Amniotic stem cell (primary cell): ENCODE measurements around the gene ARFGEF2.
"Not testable (repeated sequence)": the region's sequence is repeated elsewhere in the genome, so short reads cannot be mapped to it uniquely, and the experiment has no call there.

Experiments used
- DNase-seq: peaks from one replicate; lab custom pipeline; 2025; lab: John Stamatoyannopoulos, UW

ARFGEF2 gene

DNA sequence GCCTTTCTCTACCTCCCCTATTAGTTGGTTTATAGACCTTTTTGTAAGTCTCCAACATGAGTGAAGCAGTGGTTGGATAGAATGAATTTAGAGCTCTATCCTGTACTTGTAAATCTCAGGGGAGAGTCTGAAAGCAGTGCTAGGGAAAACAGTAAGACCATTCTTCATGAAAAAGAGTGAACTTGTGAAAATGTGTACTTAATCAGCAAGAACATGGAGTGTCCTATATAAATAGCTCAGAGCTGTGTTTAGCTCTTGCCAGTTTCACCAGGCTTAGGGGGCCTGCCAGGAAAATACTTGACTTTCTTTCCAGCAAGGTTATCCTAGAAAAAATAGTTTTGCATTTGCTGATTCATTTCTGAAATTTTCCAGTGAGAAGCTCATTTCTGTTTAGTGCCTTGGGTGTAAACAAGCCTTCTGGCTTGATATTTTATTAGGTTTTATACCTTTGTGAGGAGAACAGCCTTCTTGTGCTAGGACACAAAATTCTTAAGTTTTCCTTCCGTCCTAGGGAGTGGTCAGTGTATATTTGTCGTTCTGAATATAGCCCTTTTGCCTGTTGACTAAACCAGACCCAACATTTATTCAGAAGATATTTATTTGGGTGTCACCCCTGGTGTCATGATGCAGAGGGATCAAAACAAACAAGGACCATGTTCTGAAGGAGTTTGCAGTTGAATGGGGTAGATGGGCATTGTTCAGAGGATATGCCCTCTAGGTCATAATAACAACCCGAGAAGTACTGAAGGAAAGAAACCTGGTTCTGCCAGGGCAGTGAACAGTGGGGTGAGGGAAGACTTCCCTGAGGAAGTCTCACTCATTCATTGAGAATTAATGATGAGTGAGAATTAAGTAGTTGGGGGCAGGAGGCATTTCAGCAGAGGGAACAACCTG, 7.6 kb downstream of the ARFGEF2 start:
- no peak for DNase-seq

- no peak for DNase-seq
Observed at GRCh38 chr20:48930035-48930434, 8.5 kb downstream of the ARFGEF2 start.

GRCh38 chr20:48930878-48931277, 9.4 kb downstream of the ARFGEF2 start:
- no peak for DNase-seq

DNA sequence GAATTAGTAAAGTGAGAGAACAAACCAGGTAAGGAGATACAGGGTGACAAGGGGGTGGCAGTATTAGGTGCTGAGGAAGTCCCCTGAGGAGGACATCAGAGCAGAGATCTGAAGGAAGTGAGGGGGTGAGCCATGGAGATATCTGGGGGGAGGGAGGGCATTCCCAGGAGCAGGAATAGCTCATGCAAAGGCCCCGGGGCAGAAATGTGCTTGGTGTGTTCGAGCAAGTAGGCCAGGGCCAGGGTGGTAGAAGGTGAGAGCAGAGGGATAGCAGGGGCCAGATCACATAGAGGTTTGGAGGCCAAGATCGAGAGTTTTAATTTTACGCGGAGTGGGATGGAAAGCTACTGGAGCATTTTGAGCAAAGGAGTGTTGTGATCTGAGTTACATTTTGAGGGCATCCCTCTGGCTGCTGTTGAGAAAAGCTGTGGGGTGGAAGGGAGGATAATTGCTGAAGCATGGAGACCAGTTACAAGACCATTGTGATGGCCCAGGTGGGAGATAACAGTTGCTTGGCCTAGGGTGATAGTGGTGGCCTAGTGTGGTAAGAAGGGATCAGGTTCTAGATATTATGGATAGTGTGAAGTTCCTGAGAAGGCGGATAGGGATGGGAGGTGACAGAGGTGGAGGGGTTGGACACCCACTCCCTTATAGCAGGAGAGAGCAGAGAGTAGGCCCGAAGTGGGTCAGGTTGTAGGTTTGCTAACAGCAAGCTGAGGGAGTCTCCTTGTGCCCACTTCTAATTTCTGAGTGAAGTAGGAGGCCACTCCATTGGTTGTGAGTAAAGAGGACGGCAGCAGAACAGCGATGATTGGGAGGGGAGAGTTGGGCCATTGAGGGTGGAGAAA, 10.2 kb downstream of the ARFGEF2 start:
- DNase-seq, result no peak

DNA sequence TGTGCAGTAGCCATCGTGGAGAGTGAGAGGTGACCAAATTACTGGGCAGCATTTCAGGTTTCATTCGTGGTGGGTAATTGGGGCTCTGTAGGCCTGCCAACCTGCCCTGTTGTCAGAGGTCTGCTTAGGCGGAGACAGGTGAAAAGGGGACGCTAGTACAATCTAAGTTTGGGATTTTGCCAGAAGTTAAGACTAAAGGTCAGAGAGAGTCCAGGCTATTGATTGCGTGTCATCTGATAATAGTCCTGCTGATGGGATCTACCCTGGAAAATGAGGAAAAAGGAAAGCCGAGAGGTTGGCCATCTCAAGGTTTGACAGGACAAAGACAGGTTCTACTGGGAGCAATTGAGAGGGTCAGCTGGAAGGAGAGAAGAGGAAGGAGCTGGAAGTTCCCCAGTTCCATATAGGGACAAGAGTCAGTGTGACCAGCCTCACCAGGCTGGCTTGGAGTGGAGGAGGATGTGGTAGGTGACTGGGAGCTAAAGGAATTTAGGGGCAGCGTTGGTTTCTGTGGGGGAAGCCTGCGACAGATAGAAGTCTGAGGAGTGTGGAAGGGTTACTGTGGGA, 10.9 kb downstream of the ARFGEF2 start:
- DNase-seq, result no peak

DNA sequence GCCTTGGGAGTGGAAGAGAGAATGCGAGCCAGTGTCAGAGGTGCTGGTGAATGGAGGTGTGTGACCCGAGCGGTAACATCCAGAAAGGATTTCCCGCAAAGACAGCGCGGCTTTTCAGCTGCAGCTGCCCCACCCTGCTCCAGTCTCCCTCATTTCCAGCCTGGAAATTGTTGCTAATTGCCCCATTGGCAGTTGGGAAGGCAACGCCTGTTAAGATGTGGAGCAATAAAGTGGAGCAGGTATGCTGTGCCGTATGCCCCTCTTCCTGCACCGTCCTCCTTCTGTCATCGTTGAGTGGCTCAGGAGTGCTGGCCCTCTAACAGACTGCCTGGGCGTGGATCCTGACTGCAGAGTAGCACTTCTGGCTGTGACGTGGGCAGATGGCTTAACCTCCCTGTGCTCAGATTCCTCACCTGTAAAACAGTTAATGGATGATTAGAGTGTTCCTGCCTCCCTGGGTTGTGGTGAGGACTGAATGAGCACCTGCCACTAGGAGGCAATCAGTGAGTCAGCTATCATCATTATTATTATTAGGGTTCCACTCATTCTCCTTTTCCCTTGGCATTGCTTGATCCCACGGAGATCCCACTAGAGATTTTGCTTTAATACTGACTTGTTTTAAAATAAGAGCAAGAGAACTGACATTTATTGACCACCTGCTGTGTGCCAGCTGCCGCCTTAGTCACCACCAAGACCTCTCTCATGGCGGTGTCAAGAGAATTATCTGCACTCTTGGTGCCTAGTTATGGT, 11.7 kb downstream of the ARFGEF2 start:
- no peak for DNase-seq

GRCh38 chr20:48934273-48934877, 12.9 kb downstream of the ARFGEF2 start:
- DNase-seq, result not testable (repeated sequence)

- not testable (repeated sequence) for DNase-seq
Observed at GRCh38 chr20:48934966-48935365, 13.5 kb downstream of the ARFGEF2 start.

GRCh38 chr20:48936178-48936577, 14.7 kb downstream of the ARFGEF2 start:
- DNase-seq, result not testable (repeated sequence)

GRCh38 chr20:48937674-48938073, 16.2 kb downstream of the ARFGEF2 start:
- DNase-seq, result no peak

DNA sequence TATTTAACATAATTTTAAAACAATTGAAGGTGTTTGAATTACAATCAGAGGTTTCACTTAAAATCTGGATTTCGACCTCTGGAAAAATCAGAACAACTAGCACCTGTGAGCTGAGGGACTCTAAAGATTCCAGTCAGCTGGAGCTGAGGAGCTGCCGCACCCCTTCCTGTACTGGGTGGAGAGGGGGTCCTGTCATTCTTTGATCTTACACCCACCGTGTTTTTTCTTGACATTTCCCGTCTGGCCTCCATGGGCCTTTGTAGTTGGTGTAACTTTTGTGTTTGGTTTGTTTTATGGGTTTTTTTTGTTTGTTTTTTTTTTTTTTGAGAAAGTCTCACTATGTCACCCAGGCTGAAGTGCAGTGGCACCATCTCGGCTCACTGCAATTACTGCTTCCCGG, 17.2 kb downstream of the ARFGEF2 start:
- no peak for DNase-seq

DNA sequence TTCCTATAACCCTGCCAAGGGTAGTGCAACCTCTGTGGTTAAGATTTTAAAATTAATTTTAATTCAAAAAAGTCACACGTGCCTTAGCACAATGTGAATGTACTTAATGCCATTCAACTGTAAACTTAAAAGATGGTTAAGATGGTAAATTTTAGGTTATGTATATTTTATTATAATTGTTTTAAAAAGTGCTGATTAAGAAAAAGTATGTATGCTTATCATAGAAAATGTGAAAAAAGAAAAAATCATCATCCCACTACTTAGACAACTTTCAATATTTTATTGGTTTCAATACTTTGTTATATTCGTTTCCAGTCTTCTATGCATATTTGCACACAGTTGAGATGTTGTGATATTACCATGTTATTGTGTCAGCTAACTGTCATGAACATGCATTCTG, 18.7 kb downstream of the ARFGEF2 start:
- DNase-seq, result no peak

DNA sequence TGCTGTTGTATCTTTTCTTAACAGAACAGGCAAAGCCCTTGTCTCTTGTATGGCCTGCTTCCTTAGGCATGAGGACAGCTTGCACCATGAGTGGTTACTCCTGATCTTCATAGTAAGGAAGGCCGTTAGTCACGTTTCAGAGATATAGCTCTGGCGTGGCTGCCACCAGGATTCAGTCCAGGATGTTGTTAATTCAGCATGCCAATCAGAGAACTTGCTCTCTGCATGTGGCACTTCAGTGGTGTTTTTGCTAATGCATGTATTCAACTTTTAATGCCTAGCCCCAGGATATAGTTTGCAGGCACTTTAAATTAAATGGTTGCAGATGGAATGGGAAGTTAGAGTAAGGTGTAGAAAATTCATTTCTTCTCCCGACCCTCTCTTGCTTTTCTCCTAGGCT, 20.0 kb downstream of the ARFGEF2 start:
- DNase-seq, result no peak

- DNase-seq, result no peak
Observed at GRCh38 chr20:48942730-48943129, 21.2 kb downstream of the ARFGEF2 start.

- no peak for DNase-seq
Observed at GRCh38 chr20:48944663-48945297, 23.3 kb downstream of the ARFGEF2 start.

DNA sequence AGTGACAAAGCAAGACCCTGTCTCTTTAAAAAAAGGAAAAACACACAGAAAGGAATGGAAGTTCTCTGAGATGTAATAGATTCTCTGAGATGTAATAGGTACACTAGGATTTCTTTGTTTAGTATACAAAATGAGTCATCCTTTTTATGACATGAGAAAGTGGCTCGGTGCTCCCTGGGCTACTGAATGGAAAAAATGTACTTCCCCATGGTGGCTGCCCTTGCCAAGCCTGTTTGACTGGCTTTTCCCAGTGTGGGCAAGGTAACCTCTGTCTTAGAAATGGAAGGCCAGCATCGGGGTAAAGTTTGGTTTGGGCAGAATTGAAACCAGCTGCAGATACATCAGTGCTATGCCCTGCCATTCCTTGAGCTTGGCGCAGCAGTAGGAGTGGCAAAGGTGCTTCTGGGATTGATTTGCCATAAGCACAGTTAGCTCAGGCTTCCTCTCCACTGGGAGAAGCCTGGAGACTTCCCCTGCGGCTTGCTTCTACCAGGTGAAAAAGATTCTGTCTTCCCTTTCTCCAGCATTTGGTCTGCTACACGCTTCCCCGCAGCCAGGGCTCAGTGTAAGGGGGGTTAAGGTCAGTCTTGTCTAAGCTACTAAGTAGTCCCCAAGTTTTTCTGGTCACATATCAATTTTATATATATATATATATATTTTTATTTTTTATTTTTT, 24.5 kb downstream of the ARFGEF2 start:
- no peak for DNase-seq

- no peak for DNase-seq
Observed at GRCh38 chr20:48948612-48949011, 27.1 kb downstream of the ARFGEF2 start.

- DNase-seq, result no peak
Observed at GRCh38 chr20:48949304-48950170, 28.0 kb downstream of the ARFGEF2 start.

DNA sequence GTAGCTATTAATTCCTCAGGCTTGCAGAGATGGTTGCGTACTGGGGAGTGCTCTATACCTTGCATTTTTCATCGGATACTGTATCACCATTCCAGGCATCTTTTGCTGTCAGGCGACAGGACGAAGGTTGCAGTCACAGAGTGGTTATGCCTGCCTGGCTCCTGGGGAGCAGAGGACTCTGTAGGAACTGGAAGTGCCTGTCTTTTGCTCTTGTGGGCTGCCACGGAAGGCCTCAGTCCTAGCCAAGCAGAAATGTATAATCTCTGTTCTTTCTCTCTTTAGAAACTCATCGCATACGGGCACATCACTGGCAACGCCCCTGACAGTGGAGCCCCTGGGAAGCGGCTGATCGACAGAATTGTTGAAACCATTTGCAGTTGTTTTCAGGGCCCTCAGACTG, 29.5 kb downstream of the ARFGEF2 start:
- no peak for DNase-seq
